HG03175 (cell line): ENCODE data around the gene MTMR6.

ENCODE experiments used
- ATAC-seq: cut with Tn5 transposase; IDR thresholded peaks from one replicate; pipeline ENCODE4 v1.9.1; 2021; ENCODE audit warnings: mild to moderate bottlenecking, moderate library complexity; ENCODE audit not compliant: unreplicated experiment

MTMR6 gene

DNA sequence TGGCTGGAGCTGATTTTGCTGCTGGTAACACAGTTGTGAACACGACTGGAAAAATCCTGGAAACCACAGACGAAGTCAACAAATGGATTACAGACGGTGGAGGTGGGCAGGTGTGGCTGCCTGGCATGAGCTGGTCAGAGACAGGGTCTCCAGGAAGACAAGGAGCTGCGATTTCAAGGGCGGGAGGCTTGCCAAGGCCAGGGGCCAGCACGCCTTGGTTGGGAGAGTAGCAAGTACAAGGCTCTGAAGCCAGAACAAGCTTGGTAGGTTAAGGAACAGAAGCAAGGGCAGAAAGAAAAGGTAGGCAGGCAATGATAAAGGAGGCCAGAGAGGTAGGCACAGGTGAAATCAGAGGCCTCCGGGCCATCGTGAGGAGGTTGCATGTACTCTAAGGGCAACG is 64.5 kb downstream of the MTMR6 start:
- no peak for ATAC-seq

DNA sequence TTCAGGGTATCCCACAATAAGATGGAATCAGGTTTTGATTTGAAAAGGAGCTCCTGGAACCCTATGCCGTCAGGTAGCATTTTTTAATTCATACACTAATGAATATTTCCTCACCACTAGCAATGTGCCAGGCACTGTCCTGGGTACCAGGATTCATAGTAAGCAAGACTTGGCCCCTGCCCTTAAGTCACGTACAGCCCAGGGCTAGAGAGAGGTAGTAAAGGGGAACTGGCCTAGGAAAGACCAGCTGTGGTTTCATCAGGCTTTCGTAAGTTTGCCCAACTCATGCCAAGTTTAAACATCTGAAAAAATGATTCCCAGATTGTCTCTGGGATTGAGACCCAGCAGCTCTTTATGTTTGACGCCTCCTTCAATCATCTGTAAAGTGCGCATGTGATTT is 69.3 kb downstream of the MTMR6 start:
- ATAC-seq = no peak

DNA sequence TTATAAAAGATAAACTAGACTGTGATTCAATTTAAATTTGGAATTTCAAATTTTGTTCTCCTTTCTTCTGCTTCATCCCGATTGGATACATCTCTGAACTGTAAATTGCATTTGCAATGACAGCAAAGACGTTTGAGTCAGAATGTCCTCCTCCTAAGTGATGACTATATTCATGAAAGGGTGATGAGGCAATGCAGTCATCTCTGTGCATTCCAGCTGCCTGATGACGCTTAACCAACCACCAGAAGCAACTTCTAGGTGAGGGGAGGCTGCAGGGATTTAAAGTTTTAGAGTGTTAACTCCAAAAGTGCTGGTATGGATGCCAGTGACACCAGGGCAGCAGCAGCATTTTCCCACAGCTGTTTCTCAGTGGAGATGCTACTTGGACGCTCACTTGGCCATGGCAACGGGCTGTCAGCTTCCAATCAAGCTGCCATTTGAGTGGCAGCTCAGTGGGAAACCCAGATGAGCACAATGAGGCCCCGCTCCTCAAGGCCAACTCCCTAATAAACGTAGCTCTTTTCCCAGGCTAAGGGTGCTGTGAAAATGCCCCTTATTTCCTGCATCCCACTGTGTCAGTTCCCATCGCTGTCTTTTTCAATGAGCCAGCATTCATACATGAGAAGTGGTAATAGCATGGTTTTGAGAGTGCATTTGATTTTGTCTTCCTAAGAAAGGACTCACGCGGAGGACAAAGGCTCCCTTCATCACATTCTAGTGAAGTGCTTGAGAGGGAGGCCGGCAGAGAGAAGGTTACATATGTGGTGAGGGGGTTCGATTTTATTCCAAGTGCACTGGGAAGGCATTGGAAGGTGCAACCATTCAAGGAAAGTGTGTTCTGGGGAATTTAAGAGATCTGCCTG is 70.0 kb downstream of the MTMR6 start:
- no peak for ATAC-seq

DNA sequence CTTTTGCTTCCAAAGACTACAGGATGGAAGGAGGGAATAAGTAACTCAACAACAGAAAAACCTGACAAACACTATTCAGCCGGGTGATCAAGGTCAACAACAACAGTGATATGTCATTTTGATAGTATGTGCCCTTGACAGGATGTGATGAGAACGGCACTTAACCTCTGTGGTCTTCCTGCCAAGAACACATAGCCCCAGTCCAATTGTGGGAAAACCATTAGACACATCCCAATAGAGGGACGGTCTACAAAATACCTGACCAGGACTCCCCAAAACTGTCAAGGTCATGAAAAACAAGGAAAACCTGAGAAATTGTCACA is 72.1 kb downstream of the MTMR6 start:
- no peak for ATAC-seq

DNA sequence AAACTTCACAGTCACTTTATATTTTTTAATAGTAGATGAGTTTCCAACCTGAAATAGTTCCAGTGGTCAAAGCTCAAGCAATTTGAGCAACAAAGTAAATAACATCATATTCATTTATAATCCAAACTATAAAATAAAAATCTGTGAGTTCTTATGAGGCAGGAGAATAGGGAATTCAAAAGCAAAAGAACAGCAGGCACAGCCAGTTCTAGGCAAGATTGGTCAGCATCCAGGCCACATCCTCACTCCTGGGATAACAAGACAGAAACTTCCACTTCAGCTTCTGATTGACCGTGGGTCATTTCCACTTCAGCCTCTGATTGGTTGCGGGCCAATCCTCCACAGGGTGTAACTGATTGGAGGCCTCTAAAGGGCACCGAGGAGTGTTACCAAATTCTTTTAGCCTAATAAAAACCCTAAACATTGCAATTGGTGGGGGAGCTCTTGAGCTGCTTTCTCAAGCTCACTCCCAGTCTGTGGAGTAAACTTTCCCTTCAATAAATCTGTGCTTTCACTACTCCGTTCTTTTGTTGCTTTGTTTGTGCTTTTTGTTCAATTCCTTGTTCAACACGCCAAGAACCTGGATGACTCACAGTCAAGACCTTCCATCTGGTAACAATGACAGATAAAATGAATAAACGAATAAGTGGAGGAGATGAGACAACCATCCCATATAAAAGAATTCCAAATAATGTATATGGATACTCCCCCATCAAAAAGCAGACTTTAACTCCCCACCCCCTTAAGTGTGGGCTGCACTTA is 72.6 kb downstream of the MTMR6 start:
- no peak for ATAC-seq

DNA sequence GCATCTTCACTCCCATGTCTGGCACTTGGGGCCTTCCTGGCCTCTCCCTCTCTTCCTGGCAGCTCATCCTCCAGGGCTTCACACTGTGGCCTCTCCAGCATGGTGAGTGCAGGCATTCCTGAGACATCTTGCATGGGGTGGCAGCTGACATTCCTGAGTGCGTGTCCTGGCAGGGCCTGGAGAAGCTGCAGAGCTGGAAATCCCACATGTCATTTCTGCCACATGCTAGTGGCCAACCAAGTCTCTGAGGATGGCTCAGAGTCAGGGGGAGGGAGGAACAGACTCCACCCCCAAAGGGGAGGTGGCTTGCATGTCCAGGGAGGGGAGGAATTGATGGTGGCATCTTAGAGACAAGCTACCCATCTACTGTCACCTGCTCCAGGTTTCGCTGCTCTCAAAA is 73.6 kb downstream of the MTMR6 start:
- ATAC-seq = no peak

DNA sequence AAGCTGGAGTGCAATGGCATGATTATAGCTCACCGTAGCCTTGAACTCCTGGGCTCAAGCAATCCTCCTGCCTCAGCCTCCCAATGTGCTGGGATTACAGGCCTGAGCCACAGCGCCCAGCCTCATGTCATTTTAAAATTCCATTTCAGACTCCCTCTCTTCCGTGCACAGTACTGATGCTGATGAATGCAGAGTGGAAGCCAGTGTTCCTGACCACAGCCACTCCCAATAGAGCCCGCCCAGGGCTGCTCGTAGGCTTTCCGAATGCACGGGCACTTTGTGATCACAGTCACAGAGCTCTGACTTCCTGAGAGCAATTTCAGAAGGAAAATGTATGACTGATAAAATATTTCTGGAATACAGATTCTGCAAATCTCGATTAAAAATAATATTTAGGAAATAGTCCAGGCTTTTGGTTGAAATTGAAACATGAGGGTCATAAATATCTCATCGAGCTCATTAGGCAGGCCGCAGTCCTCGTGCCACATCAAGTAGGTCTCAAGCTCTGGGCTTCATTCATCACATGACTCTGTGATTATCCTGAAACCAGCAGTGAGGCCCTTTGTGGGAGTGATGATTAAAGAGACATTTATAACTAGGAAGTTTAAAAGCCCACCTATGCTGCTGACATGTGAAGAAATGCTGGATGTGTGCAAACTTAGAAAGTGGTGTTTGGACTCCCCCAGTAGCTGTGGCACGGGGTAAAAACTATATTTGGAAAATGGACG is 76.3 kb downstream of the MTMR6 start:
- no peak for ATAC-seq

DNA sequence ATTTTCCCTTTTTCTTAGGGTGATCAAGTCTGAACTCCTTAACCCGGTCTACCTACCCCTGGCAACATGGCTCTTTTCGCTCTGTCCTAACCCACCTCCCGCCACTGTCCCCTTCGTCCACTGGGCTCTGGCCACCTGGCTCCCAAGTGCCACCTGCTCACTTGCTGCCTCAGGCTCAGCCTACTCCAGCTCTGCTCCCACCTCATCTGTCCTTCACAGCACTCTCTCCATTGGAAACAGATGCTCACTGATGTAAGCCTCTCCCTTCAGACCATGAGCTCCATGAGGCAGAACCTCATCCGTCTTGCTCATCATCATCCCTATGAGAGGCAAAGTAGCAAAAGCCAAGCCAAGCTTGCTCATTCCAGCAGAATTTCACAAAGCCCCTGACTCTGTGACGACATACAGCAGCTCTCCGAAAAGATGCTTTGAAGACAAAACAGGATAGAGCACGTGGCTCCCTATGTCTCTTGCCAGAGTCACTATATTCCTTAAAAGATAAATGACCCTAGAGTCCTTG is 79.9 kb downstream of the MTMR6 start:
- ATAC-seq = no peak

DNA sequence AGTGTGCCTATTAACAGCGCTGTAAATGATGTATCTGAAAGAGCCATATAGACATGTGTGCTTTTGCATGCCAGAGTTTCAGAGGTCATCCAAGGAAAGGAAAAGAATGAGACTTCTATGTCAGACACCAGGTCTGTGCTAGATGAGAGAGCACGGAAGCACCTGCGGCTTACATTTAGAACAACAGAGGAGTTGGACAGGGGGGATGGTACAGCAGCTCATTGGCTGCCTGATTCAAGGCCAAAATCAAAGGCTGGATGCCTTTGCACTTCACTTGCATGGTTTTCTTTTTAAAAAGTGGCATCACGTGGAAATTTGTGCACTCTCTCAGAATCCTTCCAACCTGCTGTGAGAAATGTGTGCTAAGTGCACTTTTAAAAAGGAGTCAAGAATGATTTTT is 82.4 kb downstream of the MTMR6 start:
- no peak for ATAC-seq

DNA sequence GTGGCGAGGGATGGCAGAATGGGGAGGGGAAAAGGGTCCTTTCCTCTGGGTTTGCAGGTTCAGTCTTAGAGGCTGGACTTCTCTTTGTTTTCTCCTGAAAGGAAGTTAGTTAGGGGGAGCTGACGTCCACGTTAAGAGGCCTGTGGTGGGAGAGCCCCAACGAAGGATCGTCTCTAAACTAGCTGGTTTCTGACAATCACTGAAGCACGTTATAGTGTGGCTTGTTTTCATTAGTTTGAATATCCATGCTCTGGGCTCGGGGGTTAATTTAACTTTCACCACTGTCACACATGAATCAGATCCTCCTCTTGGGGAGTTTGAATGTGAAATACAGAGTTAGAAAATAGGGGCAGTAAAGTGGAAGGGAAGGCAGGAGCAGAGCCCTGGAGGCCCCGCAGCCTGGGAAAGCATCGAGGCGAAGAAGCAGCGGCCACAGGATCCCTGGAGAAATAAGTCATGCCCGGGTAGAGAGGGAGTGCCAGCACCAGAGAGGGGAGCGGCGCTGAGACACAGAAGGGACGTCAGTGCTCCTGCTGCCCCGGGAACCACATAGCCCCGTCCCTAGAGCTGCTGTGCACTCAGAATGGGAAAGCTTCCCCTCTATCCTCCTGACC is 84.1 kb downstream of the MTMR6 start:
- ATAC-seq = no peak

DNA sequence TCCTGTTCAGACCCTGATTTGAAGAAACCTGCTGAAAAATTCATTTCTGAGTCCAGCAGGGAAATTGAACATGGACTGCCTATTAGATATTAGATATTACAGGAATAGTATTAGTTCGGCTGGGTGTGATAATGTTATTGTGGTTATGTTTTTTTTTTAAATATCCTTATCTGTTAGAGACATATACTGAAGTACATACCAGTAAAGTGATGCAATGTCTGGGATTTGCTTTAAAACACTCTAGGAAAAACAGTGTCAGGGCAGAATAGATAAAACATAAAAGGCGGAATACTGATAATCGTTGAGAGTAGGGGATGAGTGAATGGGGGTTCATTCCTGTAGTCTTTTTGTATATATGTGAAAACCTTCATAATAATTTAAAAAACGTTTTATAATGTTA is 86.5 kb downstream of the MTMR6 start:
- no peak for ATAC-seq

DNA sequence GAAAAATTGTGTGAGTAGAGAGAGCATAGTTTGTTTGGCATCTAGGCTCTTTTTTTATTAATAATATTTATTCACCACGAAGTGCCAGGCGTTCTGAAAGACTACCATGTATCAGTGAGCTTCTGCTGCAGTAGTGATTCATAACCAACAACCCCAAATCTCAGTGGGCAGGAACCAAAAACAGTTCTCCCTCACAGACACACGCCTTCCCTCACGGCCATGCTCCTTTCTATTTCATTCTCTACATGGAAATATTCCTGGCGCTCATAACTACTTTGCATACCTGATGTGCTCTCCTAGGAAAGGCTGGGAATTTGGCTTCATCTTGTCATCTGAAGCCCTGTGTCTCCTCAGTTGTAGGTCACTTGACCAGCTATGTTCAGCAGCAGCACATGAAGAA is 88.6 kb downstream of the MTMR6 start:
- ATAC-seq = no peak

DNA sequence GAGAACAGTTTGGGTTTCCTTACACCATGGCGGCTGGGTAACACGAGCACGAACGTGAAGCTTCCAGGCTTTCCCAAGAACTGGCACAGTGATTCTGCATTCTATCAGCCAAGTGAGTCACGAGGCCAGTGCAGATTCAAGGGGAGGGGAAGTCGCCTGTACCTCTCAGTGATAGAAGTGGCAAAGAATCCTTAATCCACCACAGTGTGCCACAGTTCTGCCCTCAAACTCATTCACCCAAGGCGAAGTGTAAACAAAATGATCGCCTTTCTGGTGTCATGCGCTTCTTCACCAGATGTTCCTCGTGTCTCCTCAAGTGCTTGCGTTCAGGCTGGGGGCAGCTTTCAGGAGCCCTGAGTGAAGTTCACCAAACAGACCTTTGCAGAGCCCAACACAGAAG is 90.3 kb downstream of the MTMR6 start:
- ATAC-seq = no peak
